ENCODE results near the gene EPYC.

Gene EPYC

GRCh38 chr12:90915353-90915752, 89.4 kb downstream of the EPYC start:
- no peak overlapping the region for H3K14ac ChIP-seq (ENCODE audit: low read length)
- H2BK15ac ChIP-seq (ENCODE audit: low read length), result no peak overlapping the region
- H3K4me3 ChIP-seq (ENCODE audit: low read length in 2 of 2), result no peak overlapping the region
- H2BK12ac ChIP-seq (ENCODE audit: low read length), result no peak overlapping the region
- DNase-seq (ENCODE audit: low spot score), result no peak
- no peak overlapping the region for H2BK5ac ChIP-seq (ENCODE audit: low read length)
- H2AK5ac ChIP-seq (ENCODE audit: low read depth, low read length), result no peak overlapping the region
- no peaks in the 10 kb centered on the region for H3K4me1 ChIP-seq (ENCODE audit: control insufficient read depth in 2 of 2, insufficient read depth in 1 of 2, low read depth in 1 of 2, low read length in 2 of 2)
- no peak overlapping the region for H3K27ac ChIP-seq (replicated peaks; ENCODE audit: low read length)
- no peak overlapping the region for H3K23ac ChIP-seq (ENCODE audit: low read depth, low read length, poor library complexity)
- no peak overlapping the region for H3K18ac ChIP-seq (ENCODE audit: low read length)
- H2BK120ac ChIP-seq (ENCODE audit: low read depth, low read length), result no peak overlapping the region
- H3K9ac ChIP-seq (ENCODE audit: low read depth, low read length, poor library complexity), result no peak overlapping the region
- H3K79me1 ChIP-seq (ENCODE audit: low read depth, low read length), result no peaks in the 10 kb centered on the region
- H3K9me3 ChIP-seq (replicated peaks in 1 of 2; ENCODE audit: control insufficient read depth in 2 of 2, insufficient read depth in 1 of 2, low read depth in 1 of 2, low read length in 2 of 2), result no peaks in the 10 kb centered on the region
- no peaks in the 10 kb centered on the region for H3K27me3 ChIP-seq (ENCODE audit: control insufficient read depth in 3 of 3, insufficient read depth in 3 of 3, low read depth in 1 of 3, low read length in 3 of 3)
- H4K91ac ChIP-seq (ENCODE audit: low read depth, low read length, poor library complexity), result no peak overlapping the region
- H2AFZ ChIP-seq (ENCODE audit: low read length), result no peak overlapping the region
- H3K4me2 ChIP-seq (ENCODE audit: insufficient read depth, low read length, poor library complexity, severe bottlenecking), result no peak overlapping the region
- whole genome bisulfite sequencing, 2 donors (ENCODE audit: extremely low coverage in 2 of 2, insufficient read length in 2 of 2, insufficient replicate concordance in 1 of 2), result no CpG with 5 or more reads among the region's 2 CpGs
- H4K8ac ChIP-seq (ENCODE audit: low read depth, low read length), result no peak overlapping the region
- no peak overlapping the region for H3K4ac ChIP-seq (ENCODE audit: low read length)
- H3K36me3 ChIP-seq (replicated peaks in 1 of 2; ENCODE audit: control insufficient read depth in 2 of 2, insufficient read depth in 2 of 2, low read length in 2 of 2), result no peaks in the 10 kb centered on the region
